Activated CD4-positive, alpha-beta T cell treated with anti-CD3 and anti-CD28 coated beads, Interleukin-2, amount 50 U/mL, for 4 hours (primary cell): ENCODE results near the gene PARD6G.

Experiments
- DNase-seq, 2 experiments: peaks; one replicate each; pipeline ENCODE4 v3.0.0-alpha.2; 2020

The PARD6G gene

GRCh38 chr18:80189531-80189865, 57.8 kb downstream of the PARD6G start:
- no peak for DNase-seq

GRCh38 chr18:80188643-80189530, 58.4 kb downstream of the PARD6G start:
- DNase-seq: no peak

- no peak for DNase-seq
Measured at GRCh38 chr18:80187956-80188642, 59.2 kb downstream of the PARD6G start.

GRCh38 chr18:80185545-80185944, 61.8 kb downstream of the PARD6G start:
- no peak for DNase-seq

- no peak for DNase-seq
Measured at GRCh38 chr18:80184243-80184772, 63.0 kb downstream of the PARD6G start.

GRCh38 chr18:80183273-80184050, 63.9 kb downstream of the PARD6G start:
- DNase-seq: no peak

- no peak for DNase-seq
Measured at GRCh38 chr18:80182855-80183254, 64.5 kb downstream of the PARD6G start.

GRCh38 chr18:80181642-80182461, 65.5 kb downstream of the PARD6G start:
- no peak for DNase-seq

- no peak for DNase-seq
Measured at GRCh38 chr18:80180778-80181564, 66.3 kb downstream of the PARD6G start.

- DNase-seq: no peak
Measured at GRCh38 chr18:80179857-80180558, 67.3 kb downstream of the PARD6G start.

- no peak for DNase-seq
Measured at GRCh38 chr18:80178935-80179818, 68.1 kb downstream of the PARD6G start.

- no peak for DNase-seq
Measured at GRCh38 chr18:80177128-80177527, 70.2 kb downstream of the PARD6G start.

- no peak for DNase-seq
Measured at GRCh38 chr18:80176334-80177073, 70.8 kb downstream of the PARD6G start.

GRCh38 chr18:80175451-80176204, 71.7 kb downstream of the PARD6G start:
- DNase-seq: peak in 1 of 2 experiments; percentile 3

GRCh38 chr18:80173060-80173459, 74.3 kb downstream of the PARD6G start:
- DNase-seq: no peak

GRCh38 chr18:80172056-80172455, 75.3 kb downstream of the PARD6G start:
- no peak for DNase-seq

GRCh38 chr18:80171054-80171872, 76.1 kb downstream of the PARD6G start:
- DNase-seq: peak; percentile 11 to 14
